Measurements from ENCODE around the gene USP9X.

The USP9X gene

DNA sequence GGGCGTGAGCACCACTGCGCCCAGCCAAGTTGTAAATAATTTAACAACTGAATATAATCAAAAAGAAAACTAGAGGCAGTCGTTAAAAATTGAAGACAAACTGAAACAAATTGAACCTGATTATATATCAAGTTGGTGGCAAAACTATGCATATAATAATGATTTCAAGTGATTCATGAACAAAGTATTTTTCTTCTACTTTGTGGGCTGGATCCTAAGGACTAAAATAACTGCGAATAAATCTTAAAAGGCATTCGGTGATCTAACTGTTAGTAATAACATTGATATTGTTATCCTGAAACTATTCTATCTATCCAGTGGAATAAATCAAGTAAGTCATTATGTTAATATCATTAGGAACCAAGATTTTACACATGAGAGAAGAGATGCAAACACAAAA lies 21.2 kb upstream of the USP9X start:
- Histone ChIP-seq H2BK120ac (ENCODE audit: low read depth, low read length) (no peak overlapping the region), H3K18ac (ENCODE audit: low read length) (no peak overlapping the region), H3K4me1 (ENCODE audit: control insufficient read depth, low read depth, low read length) (no peaks in the 10 kb centered on the region), H3K79me1 (ENCODE audit: low read length) (no peaks in the 10 kb centered on the region), H2BK5ac (ENCODE audit: low read length) (no peak overlapping the region), H3K36me3 (ENCODE audit: control insufficient read depth, insufficient read depth, low read length) (no peaks in the 10 kb centered on the region), H3K4me2 (ENCODE audit: low read length) (no peak overlapping the region), H3K9ac (ENCODE audit: low read length) (no peak overlapping the region), H4K8ac (ENCODE audit: low read depth, low read length) (no peak overlapping the region), H3K4ac (ENCODE audit: low read depth, low read length) (no peak overlapping the region), H3K23ac (ENCODE audit: low read length) (no peak overlapping the region), H3K79me2 (ENCODE audit: control insufficient read depth, insufficient read depth, low read length) (no peaks in the 10 kb centered on the region), H2BK15ac (replicated peaks; ENCODE audit: low read depth) (no peak overlapping the region), H3K4me3 (ENCODE audit: low read length) (no peak overlapping the region), H3K27ac (ENCODE audit: low read depth, low read length) (no peak overlapping the region), H3K56ac (ENCODE audit: low read length) (no peak overlapping the region), H3K27me3 (ENCODE audit: insufficient read depth, low read length, poor library complexity) (no peaks in the 10 kb centered on the region), H2AK5ac (ENCODE audit: low read length) (no peak overlapping the region), H4K5ac (ENCODE audit: low read length) (no peak overlapping the region)
- no CpG with 5 or more reads among the region's 5 CpGs for WGBS (ENCODE audit: extremely low coverage, insufficient coverage, low lambda C conversion rate)
- DNase-seq = no peak

GRCh38 chrX:41066391-41066790 lies 18.9 kb upstream of the USP9X start:
- no peak overlapping the region for H3K56ac ChIP-seq (ENCODE audit: low read length)
- H4K8ac ChIP-seq (ENCODE audit: low read depth, low read length) = no peak overlapping the region
- H3K36me3 ChIP-seq (ENCODE audit: control insufficient read depth, insufficient read depth, low read length) = no peaks in the 10 kb centered on the region
- no peak overlapping the region for H3K4me2 ChIP-seq (ENCODE audit: low read length)
- no peak overlapping the region for H3K27ac ChIP-seq (ENCODE audit: low read depth, low read length)
- DNase-seq = no peak
- H3K79me1 ChIP-seq (ENCODE audit: low read length) = no peaks in the 10 kb centered on the region
- no peak overlapping the region for H3K9ac ChIP-seq (ENCODE audit: low read length)
- WGBS (ENCODE audit: extremely low coverage, insufficient coverage, low lambda C conversion rate) = no CpG with 5 or more reads among the region's 1 CpG
- H4K5ac ChIP-seq (ENCODE audit: low read length) = no peak overlapping the region
- no peak overlapping the region for H3K4ac ChIP-seq (ENCODE audit: low read depth, low read length)
- H3K4me3 ChIP-seq (ENCODE audit: low read length) = no peak overlapping the region
- H2BK5ac ChIP-seq (ENCODE audit: low read length) = no peak overlapping the region
- H2BK15ac ChIP-seq (replicated peaks; ENCODE audit: low read depth) = no peak overlapping the region
- no peak overlapping the region for H2AK5ac ChIP-seq (ENCODE audit: low read length)
- no peak overlapping the region for H2BK120ac ChIP-seq (ENCODE audit: low read depth, low read length)
- no peaks in the 10 kb centered on the region for H3K4me1 ChIP-seq (ENCODE audit: control insufficient read depth, low read depth, low read length)
- no peak overlapping the region for H3K23ac ChIP-seq (ENCODE audit: low read length)
- H3K18ac ChIP-seq (ENCODE audit: low read length) = no peak overlapping the region
- H3K27me3 ChIP-seq (ENCODE audit: insufficient read depth, low read length, poor library complexity) = no peaks in the 10 kb centered on the region
- no peaks in the 10 kb centered on the region for H3K79me2 ChIP-seq (ENCODE audit: control insufficient read depth, insufficient read depth, low read length)

DNA sequence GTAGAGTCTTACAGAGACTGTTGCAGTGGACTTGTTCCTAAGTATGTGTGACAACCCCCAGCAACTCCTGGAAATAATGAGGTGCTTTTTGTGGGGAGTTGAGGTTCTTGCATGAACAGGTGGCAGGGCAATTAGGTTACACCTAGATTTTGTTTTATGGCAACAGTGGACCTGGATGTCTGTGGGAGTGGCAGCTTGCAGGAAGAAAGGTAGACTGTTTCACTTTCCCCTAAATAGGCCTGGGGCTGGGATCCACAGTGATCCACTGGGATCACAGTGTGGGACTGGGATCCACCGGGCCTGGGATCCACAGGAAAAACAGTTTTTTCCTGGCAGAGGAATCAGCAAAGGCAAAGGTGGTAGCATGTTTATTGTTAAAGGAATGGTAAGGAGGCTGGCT lies 18.3 kb upstream of the USP9X start:
- no peak overlapping the region for H4K8ac ChIP-seq (ENCODE audit: low read depth, low read length)
- H2BK15ac ChIP-seq (replicated peaks; ENCODE audit: low read depth) = no peak overlapping the region
- H4K5ac ChIP-seq (ENCODE audit: low read length) = no peak overlapping the region
- H3K4me2 ChIP-seq (ENCODE audit: low read length) = no peak overlapping the region
- no peaks in the 10 kb centered on the region for H3K36me3 ChIP-seq (ENCODE audit: control insufficient read depth, insufficient read depth, low read length)
- no peak for DNase-seq
- no peak overlapping the region for H3K18ac ChIP-seq (ENCODE audit: low read length)
- no peaks in the 10 kb centered on the region for H3K79me1 ChIP-seq (ENCODE audit: low read length)
- no peak overlapping the region for H3K23ac ChIP-seq (ENCODE audit: low read length)
- H2AK5ac ChIP-seq (ENCODE audit: low read length) = no peak overlapping the region
- H3K27me3 ChIP-seq (ENCODE audit: insufficient read depth, low read length, poor library complexity) = no peaks in the 10 kb centered on the region
- H2BK5ac ChIP-seq (ENCODE audit: low read length) = no peak overlapping the region
- H3K4me1 ChIP-seq (ENCODE audit: control insufficient read depth, low read depth, low read length) = no peaks in the 10 kb centered on the region
- no peak overlapping the region for H3K4me3 ChIP-seq (ENCODE audit: low read length)
- H2BK120ac ChIP-seq (ENCODE audit: low read depth, low read length) = no peak overlapping the region
- H3K56ac ChIP-seq (ENCODE audit: low read length) = no peak overlapping the region
- H3K79me2 ChIP-seq (ENCODE audit: control insufficient read depth, insufficient read depth, low read length) = no peaks in the 10 kb centered on the region
- H3K27ac ChIP-seq (ENCODE audit: low read depth, low read length) = no peak overlapping the region
- WGBS (ENCODE audit: extremely low coverage, insufficient coverage, low lambda C conversion rate) = no CpG with 5 or more reads among the region's 1 CpG
- no peak overlapping the region for H3K9ac ChIP-seq (ENCODE audit: low read length)
- H3K4ac ChIP-seq (ENCODE audit: low read depth, low read length) = no peak overlapping the region

GRCh38 chrX:41067721-41068120 lies 17.5 kb upstream of the USP9X start:
- no peak overlapping the region for H4K8ac ChIP-seq (ENCODE audit: low read depth, low read length)
- no peak overlapping the region for H3K4ac ChIP-seq (ENCODE audit: low read depth, low read length)
- H3K27ac ChIP-seq (ENCODE audit: low read depth, low read length) = no peak overlapping the region
- no peak overlapping the region for H3K4me3 ChIP-seq (ENCODE audit: low read length)
- H3K9ac ChIP-seq (ENCODE audit: low read length) = no peak overlapping the region
- no peak overlapping the region for H3K23ac ChIP-seq (ENCODE audit: low read length)
- H3K27me3 ChIP-seq (ENCODE audit: insufficient read depth, low read length, poor library complexity) = no peaks in the 10 kb centered on the region
- no peak overlapping the region for H4K5ac ChIP-seq (ENCODE audit: low read length)
- no CpG with 5 or more reads among the region's 5 CpGs for WGBS (ENCODE audit: extremely low coverage, insufficient coverage, low lambda C conversion rate)
- no peak overlapping the region for H2BK15ac ChIP-seq (replicated peaks; ENCODE audit: low read depth)
- no peak overlapping the region for H2BK120ac ChIP-seq (ENCODE audit: low read depth, low read length)
- DNase-seq = no peak
- no peak overlapping the region for H3K4me2 ChIP-seq (ENCODE audit: low read length)
- no peak overlapping the region for H2AK5ac ChIP-seq (ENCODE audit: low read length)
- H3K79me1 ChIP-seq (ENCODE audit: low read length) = no peaks in the 10 kb centered on the region
- H3K18ac ChIP-seq (ENCODE audit: low read length) = no peak overlapping the region
- no peaks in the 10 kb centered on the region for H3K79me2 ChIP-seq (ENCODE audit: control insufficient read depth, insufficient read depth, low read length)
- H2BK5ac ChIP-seq (ENCODE audit: low read length) = no peak overlapping the region
- H3K36me3 ChIP-seq (ENCODE audit: control insufficient read depth, insufficient read depth, low read length) = no peaks in the 10 kb centered on the region
- H3K4me1 ChIP-seq (ENCODE audit: control insufficient read depth, low read depth, low read length) = no peaks in the 10 kb centered on the region
- H3K56ac ChIP-seq (ENCODE audit: low read length) = no peak overlapping the region

DNA sequence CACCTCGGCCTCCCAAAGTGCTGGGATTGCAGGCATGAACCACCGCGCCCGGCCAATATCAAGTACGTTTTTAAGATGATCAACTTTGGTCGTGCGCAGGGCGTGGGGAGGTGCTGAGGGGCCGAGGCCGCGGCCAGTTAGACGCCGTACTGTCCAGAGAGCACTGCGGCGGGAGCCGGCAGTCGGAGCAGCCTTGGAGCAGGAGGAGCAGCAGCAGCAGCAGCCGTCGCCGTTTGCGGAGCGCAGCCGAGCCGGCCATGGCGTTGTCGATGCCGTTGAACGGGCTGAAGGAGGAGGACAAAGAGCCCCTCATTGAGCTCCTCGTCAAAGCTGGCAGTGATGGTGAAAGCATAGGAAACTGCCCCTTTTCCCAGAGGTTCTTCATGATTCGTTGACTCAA lies 8.5 kb upstream of the USP9X start:
- Histone ChIP-seq H3K79me2 (ENCODE audit: control insufficient read depth, insufficient read depth, low read length) (no peaks in the 10 kb centered on the region), H3K56ac (ENCODE audit: low read length) (no peak overlapping the region), H3K4ac (ENCODE audit: low read depth, low read length) (no peak overlapping the region), H3K9ac (ENCODE audit: low read length) (no peak overlapping the region), H4K8ac (ENCODE audit: low read depth, low read length) (no peak overlapping the region), H2AK5ac (ENCODE audit: low read length) (no peak overlapping the region), H3K27me3 (ENCODE audit: insufficient read depth, low read length, poor library complexity) (no peaks in the 10 kb centered on the region), H3K23ac (ENCODE audit: low read length) (no peak overlapping the region), H4K5ac (ENCODE audit: low read length) (no peak overlapping the region), H2BK5ac (ENCODE audit: low read length) (no peak overlapping the region), H3K79me1 (ENCODE audit: low read length) (no peaks in the 10 kb centered on the region), H3K36me3 (ENCODE audit: control insufficient read depth, insufficient read depth, low read length) (no peaks in the 10 kb centered on the region), H3K18ac (ENCODE audit: low read length) (no peak overlapping the region), H3K4me1 (ENCODE audit: control insufficient read depth, low read depth, low read length) (no peaks in the 10 kb centered on the region), H3K4me3 (ENCODE audit: low read length) (no peak overlapping the region), H2BK120ac (ENCODE audit: low read depth, low read length) (no peak overlapping the region), H2BK15ac (replicated peaks; ENCODE audit: low read depth) (no peak overlapping the region), H3K27ac (ENCODE audit: low read depth, low read length) (no peak overlapping the region), H3K4me2 (ENCODE audit: low read length) (no peak overlapping the region)
- no CpG with 5 or more reads among the region's 30 CpGs for WGBS (ENCODE audit: extremely low coverage, insufficient coverage, low lambda C conversion rate)
- no peak for DNase-seq

GRCh38 chrX:41081821-41082220 lies 3.4 kb upstream of the USP9X start:
- no peak overlapping the region for H3K9ac ChIP-seq (ENCODE audit: low read length)
- H3K18ac ChIP-seq (ENCODE audit: low read length) = no peak overlapping the region
- no peak overlapping the region for H2BK120ac ChIP-seq (ENCODE audit: low read depth, low read length)
- H3K79me1 ChIP-seq (ENCODE audit: low read length) = no peaks in the 10 kb centered on the region
- no peak overlapping the region for H4K5ac ChIP-seq (ENCODE audit: low read length)
- H2AK5ac ChIP-seq (ENCODE audit: low read length) = no peak overlapping the region
- no peak overlapping the region for H4K8ac ChIP-seq (ENCODE audit: low read depth, low read length)
- WGBS (ENCODE audit: extremely low coverage, insufficient coverage, low lambda C conversion rate) = no CpG with 5 or more reads among the region's 2 CpGs
- no peaks in the 10 kb centered on the region for H3K27me3 ChIP-seq (ENCODE audit: insufficient read depth, low read length, poor library complexity)
- no peak overlapping the region for H2BK15ac ChIP-seq (replicated peaks; ENCODE audit: low read depth)
- no peak overlapping the region for H3K4ac ChIP-seq (ENCODE audit: low read depth, low read length)
- DNase-seq = no peak
- no peaks in the 10 kb centered on the region for H3K36me3 ChIP-seq (ENCODE audit: control insufficient read depth, insufficient read depth, low read length)
- no peak overlapping the region for H3K4me2 ChIP-seq (ENCODE audit: low read length)
- H3K4me3 ChIP-seq (ENCODE audit: low read length) = no peak overlapping the region
- no peak overlapping the region for H3K56ac ChIP-seq (ENCODE audit: low read length)
- H3K23ac ChIP-seq (ENCODE audit: low read length) = no peak overlapping the region
- no peak overlapping the region for H2BK5ac ChIP-seq (ENCODE audit: low read length)
- no peaks in the 10 kb centered on the region for H3K4me1 ChIP-seq (ENCODE audit: control insufficient read depth, low read depth, low read length)
- H3K27ac ChIP-seq (ENCODE audit: low read depth, low read length) = no peak overlapping the region
- H3K79me2 ChIP-seq (ENCODE audit: control insufficient read depth, insufficient read depth, low read length) = peaks cover 13% of the 10 kb centered on the region

Measured in mesendoderm (in vitro differentiated cells).